Fibroblast of mammary gland (primary cell): Measurements from ENCODE around the gene RSPH1.

Source experiments
- DNase-seq: peaks from one replicate; pipeline ENCODE4 v3.0.0-alpha.2; 2010; ENCODE audit warnings: low read depth
- H3K4me3 ChIP-seq: 2 replicates; pipeline ENCODE4 v1.5.1; 2011; ENCODE audit warnings: low read depth, mild to moderate bottlenecking, low read length, moderate library complexity; ENCODE audit not compliant: control insufficient read depth
- TF ChIP-seq, protein P1 (sequence below): conservative IDR thresholded peaks from 2 replicates; pipeline ENCODE4 v1.5.1; 2011; ENCODE audit warnings: low read depth, low read length, inconsistent platforms; ENCODE audit not compliant: control insufficient read depth, insufficient read depth

The RSPH1 gene

GRCh38 chr21:42423197-42423675 is 72.8 kb downstream of the RSPH1 start:
- H3K4me3 ChIP-seq, result no peak overlapping the region
- no peak for DNase-seq
- TF ChIP-seq, protein P1, sequence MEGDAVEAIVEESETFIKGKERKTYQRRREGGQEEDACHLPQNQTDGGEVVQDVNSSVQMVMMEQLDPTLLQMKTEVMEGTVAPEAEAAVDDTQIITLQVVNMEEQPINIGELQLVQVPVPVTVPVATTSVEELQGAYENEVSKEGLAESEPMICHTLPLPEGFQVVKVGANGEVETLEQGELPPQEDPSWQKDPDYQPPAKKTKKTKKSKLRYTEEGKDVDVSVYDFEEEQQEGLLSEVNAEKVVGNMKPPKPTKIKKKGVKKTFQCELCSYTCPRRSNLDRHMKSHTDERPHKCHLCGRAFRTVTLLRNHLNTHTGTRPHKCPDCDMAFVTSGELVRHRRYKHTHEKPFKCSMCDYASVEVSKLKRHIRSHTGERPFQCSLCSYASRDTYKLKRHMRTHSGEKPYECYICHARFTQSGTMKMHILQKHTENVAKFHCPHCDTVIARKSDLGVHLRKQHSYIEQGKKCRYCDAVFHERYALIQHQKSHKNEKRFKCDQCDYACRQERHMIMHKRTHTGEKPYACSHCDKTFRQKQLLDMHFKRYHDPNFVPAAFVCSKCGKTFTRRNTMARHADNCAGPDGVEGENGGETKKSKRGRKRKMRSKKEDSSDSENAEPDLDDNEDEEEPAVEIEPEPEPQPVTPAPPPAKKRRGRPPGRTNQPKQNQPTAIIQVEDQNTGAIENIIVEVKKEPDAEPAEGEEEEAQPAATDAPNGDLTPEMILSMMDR, result no peak
